Gastrocnemius medialis (tissue), 4 donors: ENCODE results near the gene ADORA2B. TPM values are rescaled to one million over a fixed set of nuclear protein-coding genes. Genes with fewer than 3 reads are reported as not detected.

Experiments
- ATAC-seq, 2 donors: fragments of 150-250 bp; one replicate each; pipeline ENCODE4 v1.9.1; 2016
- DNase-seq, 2 donors: peaks; one replicate each; pipeline ENCODE4 v3.0.0-alpha.2; 2019
- H3K27ac ChIP-seq, 4 donors: fragments of 200-600 bp; sonication (generic); 1 replicate in 1 of 4; 2 replicates in 3 of 4; pipeline ENCODE4 v1.5.1; 2016 to 2018; ENCODE audit warnings: mild to moderate bottlenecking in 2 of 4, moderate library complexity in 1 of 4
- H3K27me3 ChIP-seq, 3 donors: fragments of 200-600 bp; sonication (generic) in 2 of 3; 1 replicate in 1 of 3; 2 replicates in 2 of 3; pipeline versions ENCODE4 v1.5.1 to v1.6.0; 2016 to 2019; ENCODE audit warnings: mild to moderate bottlenecking in 1 of 3, moderate library complexity in 1 of 3
- H3K36me3 ChIP-seq, 2 donors: fragments of 200-600 bp; sonication (generic) in 1 of 2; one replicate each; pipeline ENCODE4 v1.5.1; 2017 to 2018
- H3K4me1 ChIP-seq, 2 donors: fragments of 200-600 bp; sonication (generic) in 1 of 2; one replicate each; pipeline ENCODE4 v1.5.1; 2016 to 2017; ENCODE audit warnings: mild to moderate bottlenecking in 2 of 2
- H3K4me3 ChIP-seq, 4 donors: fragments of 200-600 bp; sonication (generic) in 3 of 4; 1 replicate in 1 of 4; 2 replicates in 3 of 4; pipeline ENCODE4 v1.5.1; 2016 to 2019; ENCODE audit warnings: mild to moderate bottlenecking in 2 of 4
- H3K9me3 ChIP-seq, 3 donors: fragments of 200-600 bp; sonication (generic) in 2 of 3; 1 replicate in 1 of 3; 2 replicates in 2 of 3; pipeline ENCODE4 v1.5.1; 2016 to 2019
- CTCF ChIP-seq, 5 experiments: fragments of 450-650 bp in 3 of 5; fragments of 200-600 bp in 2 of 5; sonication (generic) in 2 of 5; IDR thresholded peaks in 4 of 5; conservative IDR thresholded peaks in 1 of 5; 1 replicate in 4 of 5; 2 replicates in 1 of 5; pipeline ENCODE4 v1.5.1; 2016 to 2019; ENCODE audit warnings: antibody characterized with exemption in 5 of 5, mild to moderate bottlenecking in 3 of 5, moderate library complexity in 3 of 5
- POLR2A ChIP-seq, 2 donors: fragments of 450-650 bp; IDR thresholded peaks; one replicate each; pipeline ENCODE4 v1.6.1; 2017; ENCODE audit warnings: antibody characterized with exemption in 2 of 2, mild to moderate bottlenecking in 2 of 2, moderate library complexity in 2 of 2
- in situ Hi-C, 4 donors: fragments of 200-750 bp; cut with MboI; loops; one replicate each; pipeline versions ENCODE4 v1.15.0 to v1.8.0; 2017; ENCODE audit warnings: low sequenced_read_pairs in 4 of 4
- intact Hi-C: fragments of 100-400 bp; cut with DNase I; formaldehyde crosslinking; loops from one replicate; pipeline ENCODE4 v1.15.1; 2023; ENCODE audit warnings: low total_unique reads
- total RNA-seq, 4 donors: library from RNA; depleted of rRNA; stranded (reverse); fragments of >200 nt; gene quantifications; one replicate each; pipeline versions ENCODE4 v1.1.0 to v1.2.3, GENCODE V29; 2016

ADORA2B gene
- total RNA-seq, 4 donors from 2014 or later: 0.25 to 1.4 TPM; not detected in 2

GRCh38 chr17:15998031-15998562 is 53.2 kb downstream of the ADORA2B start:
- TF ChIP-seq POLR2A (IDR thresholded peaks at IDR 0.05) (no peak), CTCF (IDR thresholded peaks at IDR 0.05 in 4 of 5, conservative IDR thresholded peaks at IDR 0.05 in 1 of 5) (no peak)
- Histone ChIP-seq H3K27me3 (no peaks in the 10 kb centered on the region), H3K9me3 (no peaks in the 10 kb centered on the region), H3K36me3 (peaks cover 0 to 29% of the 10 kb centered on the region in 2 donors), H3K4me3 (no peak overlapping the region), H3K27ac (peak overlapping the region; percentile 89 to 94 (median 94)), H3K4me1 (peaks cover 11 to 18% of the 10 kb centered on the region in 2 donors)
- DNase-seq (no peak), ATAC-seq (no peak)
- in situ Hi-C loops (loop anchor here in 2 of 4 donors (25.0 kb wide), 1 partner anchor 161 kb away; no protein-coding TSS in a partner anchor), intact Hi-C loops (loop anchor here (2.0 to 5.0 kb wide), 2 partner anchors 169 to 219 kb away; partner anchors contain the start of genes NCOR1 and PIGL)

GRCh38 chr17:15999141-15999973 is 54.4 kb downstream of the ADORA2B start, which contains the start of the genes TTC19 and ZSWIM7:
Gene TTC19, plus strand, starts transcription at chr17:15999824. Its CDS starts 25 bp downstream, at chr17:15999849.
Gene ZSWIM7, minus strand, starts transcription at chr17:15999704. Its CDS starts 110 bp downstream, at chr17:15999594.
- in situ Hi-C loops: loop anchor here in 2 of 4 donors (25.0 kb wide), 1 partner anchor 162 kb away; no protein-coding TSS in a partner anchor
- DNase-seq: peak; percentile 96
- H3K4me1 ChIP-seq: peaks cover 11 to 19% of the 10 kb centered on the region in 2 donors
- peak; percentile 89 to 92 for ATAC-seq
- no peaks in the 10 kb centered on the region for H3K27me3 ChIP-seq
- H3K4me3 ChIP-seq: peak within 1 kb of the TSS; percentile 81 to 96 (median 84)
- TF ChIP-seq CTCF (IDR thresholded peaks at IDR 0.05 in 4 of 5, conservative IDR thresholded peaks at IDR 0.05 in 1 of 5): peak in 1 of 5 experiments; percentile 17
- peak; percentile 99 for TF ChIP-seq POLR2A (IDR thresholded peaks at IDR 0.05)
- intact Hi-C loops: loop anchor here (2.0 to 5.0 kb wide), 2 partner anchors 171 to 218 kb away; partner anchors contain the start of genes NCOR1 and PIGL
- peak within 1 kb of the TSS; percentile 89 to 94 (median 94) for H3K27ac ChIP-seq
- no peaks in the 10 kb centered on the region for H3K9me3 ChIP-seq
- H3K36me3 ChIP-seq: peaks cover 0 to 34% of the 10 kb centered on the region in 2 donors

GRCh38 chr17:15999974-16000827 is 55.3 kb downstream of the ADORA2B start:
- no peak for TF ChIP-seq CTCF (IDR thresholded peaks at IDR 0.05 in 4 of 5, conservative IDR thresholded peaks at IDR 0.05 in 1 of 5)
- TF ChIP-seq POLR2A (IDR thresholded peaks at IDR 0.05): no peak
- Histone ChIP-seq H3K27ac (peak overlapping the region; percentile 89 to 94 (median 94)), H3K4me3 (peak overlapping the region; percentile 81 to 96 (median 84)), H3K27me3 (no peaks in the 10 kb centered on the region), H3K9me3 (no peaks in the 10 kb centered on the region), H3K4me1 (peaks cover 11 to 21% of the 10 kb centered on the region in 2 donors), H3K36me3 (peaks cover 0 to 42% of the 10 kb centered on the region in 2 donors)
- in situ Hi-C loops (loop anchor here in 2 of 4 donors (25.0 kb wide), 1 partner anchor 163 kb away; no protein-coding TSS in a partner anchor), intact Hi-C loops (loop anchor here (2.0 to 10.0 kb wide), 3 partner anchors 171 to 355 kb away; partner anchors contain the start of genes CENPV, NCOR1 and PIGL)
- ATAC-seq (peak; percentile 45 to 49), DNase-seq (peak in 1 of 2 donors; percentile 22)
